Measurements from ENCODE around the gene ERC2.

Gene ERC2

GRCh38 chr3:56398659-56399058 lies 69.6 kb downstream of the ERC2 start:
- TF ChIP-seq, protein P1, sequence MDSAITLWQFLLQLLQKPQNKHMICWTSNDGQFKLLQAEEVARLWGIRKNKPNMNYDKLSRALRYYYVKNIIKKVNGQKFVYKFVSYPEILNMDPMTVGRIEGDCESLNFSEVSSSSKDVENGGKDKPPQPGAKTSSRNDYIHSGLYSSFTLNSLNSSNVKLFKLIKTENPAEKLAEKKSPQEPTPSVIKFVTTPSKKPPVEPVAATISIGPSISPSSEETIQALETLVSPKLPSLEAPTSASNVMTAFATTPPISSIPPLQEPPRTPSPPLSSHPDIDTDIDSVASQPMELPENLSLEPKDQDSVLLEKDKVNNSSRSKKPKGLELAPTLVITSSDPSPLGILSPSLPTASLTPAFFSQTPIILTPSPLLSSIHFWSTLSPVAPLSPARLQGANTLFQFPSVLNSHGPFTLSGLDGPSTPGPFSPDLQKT (IDR thresholded peaks at IDR 0.05; ENCODE audit: borderline replicate concordance, low read depth, low read length) = no peak
- TF ChIP-seq MZF1 (tag by site-specific recombination; IDR thresholded peaks at IDR 0.05; ENCODE audit: borderline replicate concordance) = no peak
- TF ChIP-seq, protein P2, sequence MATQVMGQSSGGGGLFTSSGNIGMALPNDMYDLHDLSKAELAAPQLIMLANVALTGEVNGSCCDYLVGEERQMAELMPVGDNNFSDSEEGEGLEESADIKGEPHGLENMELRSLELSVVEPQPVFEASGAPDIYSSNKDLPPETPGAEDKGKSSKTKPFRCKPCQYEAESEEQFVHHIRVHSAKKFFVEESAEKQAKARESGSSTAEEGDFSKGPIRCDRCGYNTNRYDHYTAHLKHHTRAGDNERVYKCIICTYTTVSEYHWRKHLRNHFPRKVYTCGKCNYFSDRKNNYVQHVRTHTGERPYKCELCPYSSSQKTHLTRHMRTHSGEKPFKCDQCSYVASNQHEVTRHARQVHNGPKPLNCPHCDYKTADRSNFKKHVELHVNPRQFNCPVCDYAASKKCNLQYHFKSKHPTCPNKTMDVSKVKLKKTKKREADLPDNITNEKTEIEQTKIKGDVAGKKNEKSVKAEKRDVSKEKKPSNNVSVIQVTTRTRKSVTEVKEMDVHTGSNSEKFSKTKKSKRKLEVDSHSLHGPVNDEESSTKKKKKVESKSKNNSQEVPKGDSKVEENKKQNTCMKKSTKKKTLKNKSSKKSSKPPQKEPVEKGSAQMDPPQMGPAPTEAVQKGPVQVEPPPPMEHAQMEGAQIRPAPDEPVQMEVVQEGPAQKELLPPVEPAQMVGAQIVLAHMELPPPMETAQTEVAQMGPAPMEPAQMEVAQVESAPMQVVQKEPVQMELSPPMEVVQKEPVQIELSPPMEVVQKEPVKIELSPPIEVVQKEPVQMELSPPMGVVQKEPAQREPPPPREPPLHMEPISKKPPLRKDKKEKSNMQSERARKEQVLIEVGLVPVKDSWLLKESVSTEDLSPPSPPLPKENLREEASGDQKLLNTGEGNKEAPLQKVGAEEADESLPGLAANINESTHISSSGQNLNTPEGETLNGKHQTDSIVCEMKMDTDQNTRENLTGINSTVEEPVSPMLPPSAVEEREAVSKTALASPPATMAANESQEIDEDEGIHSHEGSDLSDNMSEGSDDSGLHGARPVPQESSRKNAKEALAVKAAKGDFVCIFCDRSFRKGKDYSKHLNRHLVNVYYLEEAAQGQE (tag by site-specific recombination; IDR thresholded peaks at IDR 0.05) = no peak
- no peak for TF ChIP-seq ZNF561 (tag by site-specific recombination; IDR thresholded peaks at IDR 0.05; ENCODE audit: borderline replicate concordance)
- TF ChIP-seq, protein P3, sequence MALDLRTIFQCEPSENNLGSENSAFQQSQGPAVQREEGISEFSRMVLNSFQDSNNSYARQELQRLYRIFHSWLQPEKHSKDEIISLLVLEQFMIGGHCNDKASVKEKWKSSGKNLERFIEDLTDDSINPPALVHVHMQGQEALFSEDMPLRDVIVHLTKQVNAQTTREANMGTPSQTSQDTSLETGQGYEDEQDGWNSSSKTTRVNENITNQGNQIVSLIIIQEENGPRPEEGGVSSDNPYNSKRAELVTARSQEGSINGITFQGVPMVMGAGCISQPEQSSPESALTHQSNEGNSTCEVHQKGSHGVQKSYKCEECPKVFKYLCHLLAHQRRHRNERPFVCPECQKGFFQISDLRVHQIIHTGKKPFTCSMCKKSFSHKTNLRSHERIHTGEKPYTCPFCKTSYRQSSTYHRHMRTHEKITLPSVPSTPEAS (tag by site-specific recombination; IDR thresholded peaks at IDR 0.05) = no peak
- TF ChIP-seq ZNF830 (tag by site-specific recombination; IDR thresholded peaks at IDR 0.05; ENCODE audit: low read depth) = no peak
- TF ChIP-seq MEIS1 (CRISPR knock-in tag; IDR thresholded peaks at IDR 0.05; ENCODE audit: borderline replicate concordance) = no peak
- no peak for TF ChIP-seq SETDB1 (IDR thresholded peaks at IDR 0.05; ENCODE audit: insufficient read length, low read length)
- TF ChIP-seq ZNF501 (tag by site-specific recombination; IDR thresholded peaks at IDR 0.05) = no peak
- no peak for TF ChIP-seq ZNF202 (tag by site-specific recombination; IDR thresholded peaks at IDR 0.05; ENCODE audit: borderline replicate concordance)
- ChIA-PET POLR2A (no interaction called here), CTCF (interaction anchor here (0.7 kb wide), 1 partner anchor 15 kb away, joined by 4 read pairs; no protein-coding TSS in a partner anchor)
- Histone ChIP-seq H3K27ac (ENCODE audit: extremely low read depth, low read depth, low read length) (no peak overlapping the region), H3K4me3 (ENCODE audit: low read depth, low read length) (no peak overlapping the region), H3K36me3 (ENCODE audit: control insufficient read depth in 2 of 2, insufficient read depth in 1 of 2, low read length in 2 of 2) (no peaks in the 10 kb centered on the region), H3K4me1 (ENCODE audit: control insufficient read depth, insufficient read depth, low read length) (no peaks in the 10 kb centered on the region), H3K9me3 (ENCODE audit: control insufficient read depth, insufficient read depth, low read depth, low read length) (no peaks in the 10 kb centered on the region)

DNA sequence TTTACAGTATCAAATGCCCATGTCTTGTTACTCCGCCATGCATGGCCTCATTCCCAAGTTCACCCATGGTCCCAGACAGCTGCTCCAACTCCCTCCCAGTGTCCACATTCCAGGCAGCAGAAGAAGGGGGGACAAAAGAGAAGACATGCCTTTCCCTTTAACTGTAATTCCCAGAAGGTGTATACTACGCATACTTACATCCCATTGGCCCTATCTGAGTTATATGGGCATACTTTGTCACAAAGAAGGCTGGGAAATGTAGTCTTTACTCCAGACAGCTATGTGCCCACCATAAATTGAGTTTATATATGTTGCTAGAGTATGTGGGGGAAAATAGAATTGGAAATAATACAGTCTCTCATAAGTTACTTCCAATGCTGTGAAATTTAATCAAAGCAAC lies 70.5 kb downstream of the ERC2 start:
- ChIA-PET POLR2A (no interaction called here), CTCF (no interaction called here)
- Histone ChIP-seq H3K4me3 (ENCODE audit: low read depth, low read length) (no peak overlapping the region), H3K36me3 (ENCODE audit: control insufficient read depth in 2 of 2, insufficient read depth in 1 of 2, low read length in 2 of 2) (no peaks in the 10 kb centered on the region), H3K4me1 (ENCODE audit: control insufficient read depth, insufficient read depth, low read length) (no peaks in the 10 kb centered on the region), H3K9me3 (ENCODE audit: control insufficient read depth, insufficient read depth, low read depth, low read length) (no peaks in the 10 kb centered on the region), H3K27ac (ENCODE audit: extremely low read depth, low read depth, low read length) (no peak overlapping the region)
- no peak for TF ChIP-seq ZNF433 (tag by site-specific recombination; IDR thresholded peaks at IDR 0.05; ENCODE audit: low read depth)
- TF ChIP-seq, protein P4, sequence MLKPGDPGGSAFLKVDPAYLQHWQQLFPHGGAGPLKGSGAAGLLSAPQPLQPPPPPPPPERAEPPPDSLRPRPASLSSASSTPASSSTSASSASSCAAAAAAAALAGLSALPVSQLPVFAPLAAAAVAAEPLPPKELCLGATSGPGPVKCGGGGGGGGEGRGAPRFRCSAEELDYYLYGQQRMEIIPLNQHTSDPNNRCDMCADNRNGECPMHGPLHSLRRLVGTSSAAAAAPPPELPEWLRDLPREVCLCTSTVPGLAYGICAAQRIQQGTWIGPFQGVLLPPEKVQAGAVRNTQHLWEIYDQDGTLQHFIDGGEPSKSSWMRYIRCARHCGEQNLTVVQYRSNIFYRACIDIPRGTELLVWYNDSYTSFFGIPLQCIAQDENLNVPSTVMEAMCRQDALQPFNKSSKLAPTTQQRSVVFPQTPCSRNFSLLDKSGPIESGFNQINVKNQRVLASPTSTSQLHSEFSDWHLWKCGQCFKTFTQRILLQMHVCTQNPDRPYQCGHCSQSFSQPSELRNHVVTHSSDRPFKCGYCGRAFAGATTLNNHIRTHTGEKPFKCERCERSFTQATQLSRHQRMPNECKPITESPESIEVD (tag by site-specific recombination; IDR thresholded peaks at IDR 0.05) = no peak
- no peak for TF ChIP-seq ZNF768 (tag by site-specific recombination; IDR thresholded peaks at IDR 0.05)
- TF ChIP-seq ZNF677 (tag by site-specific recombination; IDR thresholded peaks at IDR 0.05) = no peak
- TF ChIP-seq SCRT2 (tag by site-specific recombination; IDR thresholded peaks at IDR 0.05) = no peak
- TF ChIP-seq ZNF600 (tag by site-specific recombination; IDR thresholded peaks at IDR 0.05) = no peak
- TF ChIP-seq ZNF660 (tag by site-specific recombination; IDR thresholded peaks at IDR 0.05) = no peak
- no peak for TF ChIP-seq ZNF560 (tag by site-specific recombination; IDR thresholded peaks at IDR 0.05; ENCODE audit: borderline replicate concordance)
- TF ChIP-seq ZSCAN16 (tag by site-specific recombination; IDR thresholded peaks at IDR 0.05) = no peak
- no peak for TF ChIP-seq ZNF391 (tag by site-specific recombination; IDR thresholded peaks at IDR 0.05; ENCODE audit: borderline replicate concordance, low read depth)
- no peak for TF ChIP-seq MYNN (tag by site-specific recombination; IDR thresholded peaks at IDR 0.05; ENCODE audit: borderline replicate concordance)
- TF ChIP-seq, protein P5, sequence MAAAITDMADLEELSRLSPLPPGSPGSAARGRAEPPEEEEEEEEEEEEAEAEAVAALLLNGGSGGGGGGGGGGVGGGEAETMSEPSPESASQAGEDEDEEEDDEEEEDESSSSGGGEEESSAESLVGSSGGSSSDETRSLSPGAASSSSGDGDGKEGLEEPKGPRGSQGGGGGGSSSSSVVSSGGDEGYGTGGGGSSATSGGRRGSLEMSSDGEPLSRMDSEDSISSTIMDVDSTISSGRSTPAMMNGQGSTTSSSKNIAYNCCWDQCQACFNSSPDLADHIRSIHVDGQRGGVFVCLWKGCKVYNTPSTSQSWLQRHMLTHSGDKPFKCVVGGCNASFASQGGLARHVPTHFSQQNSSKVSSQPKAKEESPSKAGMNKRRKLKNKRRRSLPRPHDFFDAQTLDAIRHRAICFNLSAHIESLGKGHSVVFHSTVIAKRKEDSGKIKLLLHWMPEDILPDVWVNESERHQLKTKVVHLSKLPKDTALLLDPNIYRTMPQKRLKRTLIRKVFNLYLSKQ (tag by site-specific recombination; IDR thresholded peaks at IDR 0.05; ENCODE audit: borderline replicate concordance) = no peak
- TF ChIP-seq ZNF157 (tag by site-specific recombination; IDR thresholded peaks at IDR 0.05) = no peak
- TF ChIP-seq ZNF174 (tag by site-specific recombination; IDR thresholded peaks at IDR 0.05) = no peak
- TF ChIP-seq, protein P6, sequence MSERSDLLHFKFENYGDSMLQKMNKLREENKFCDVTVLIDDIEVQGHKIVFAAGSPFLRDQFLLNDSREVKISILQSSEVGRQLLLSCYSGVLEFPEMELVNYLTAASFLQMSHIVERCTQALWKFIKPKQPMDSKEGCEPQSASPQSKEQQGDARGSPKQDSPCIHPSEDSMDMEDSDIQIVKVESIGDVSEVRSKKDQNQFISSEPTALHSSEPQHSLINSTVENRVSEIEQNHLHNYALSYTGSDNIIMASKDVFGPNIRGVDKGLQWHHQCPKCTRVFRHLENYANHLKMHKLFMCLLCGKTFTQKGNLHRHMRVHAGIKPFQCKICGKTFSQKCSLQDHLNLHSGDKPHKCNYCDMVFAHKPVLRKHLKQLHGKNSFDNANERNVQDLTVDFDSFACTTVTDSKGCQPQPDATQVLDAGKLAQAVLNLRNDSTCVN (tag by site-specific recombination; optimal IDR thresholded peaks at IDR 0.05) = no peak
- TF ChIP-seq ZNF791 (tag by site-specific recombination; IDR thresholded peaks at IDR 0.05) = no peak

Measured in HEK293 (cell line).